ENCODE data around the gene GJC1. TPM values are rescaled to one million over a fixed set of nuclear protein-coding genes. Genes with fewer than 3 reads are reported as not detected.
A peak's percentile ranks its signal among the peaks of the same experiment; 100 is the strongest.
"Not testable (repeated sequence)": the region's sequence is repeated elsewhere in the genome, so short reads cannot be mapped to it uniquely, and the experiment has no call there.

Gene GJC1
- total RNA-seq, 1 donor from 2014 or later, result 19.9 TPM

- no peak for DNase-seq
Measured at GRCh38 chr17:44844390-44844830, 14.3 kb upstream of the GJC1 start.

DNA sequence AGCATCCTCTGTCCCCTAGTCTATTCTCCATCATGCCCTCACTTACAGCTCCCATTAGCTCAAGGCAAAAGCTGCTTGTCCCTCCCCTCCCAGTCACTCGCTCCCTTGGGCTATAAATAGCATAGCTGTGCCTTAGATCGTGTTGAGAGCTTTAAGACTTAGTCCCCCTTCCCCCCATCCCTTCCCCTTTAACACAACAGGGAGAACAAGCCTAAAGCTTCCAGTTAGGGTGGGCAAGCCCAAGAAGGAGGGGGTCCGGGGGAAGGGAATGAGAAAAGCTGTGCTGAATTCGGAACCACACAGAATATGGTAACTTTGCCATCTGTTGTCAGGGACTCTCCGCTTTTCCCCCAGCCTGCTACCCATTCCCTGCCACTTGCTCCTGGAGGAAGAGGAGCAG lies 12.7 kb upstream of the GJC1 start:
- no peak for DNase-seq

- no peak for DNase-seq
Measured at GRCh38 chr17:44840936-44841335, 10.8 kb upstream of the GJC1 start.

- no peak for DNase-seq
Measured at GRCh38 chr17:44840274-44840673, 10.2 kb upstream of the GJC1 start.

- DNase-seq, result no peak
Measured at GRCh38 chr17:44837196-44837595, 7.1 kb upstream of the GJC1 start.

DNA sequence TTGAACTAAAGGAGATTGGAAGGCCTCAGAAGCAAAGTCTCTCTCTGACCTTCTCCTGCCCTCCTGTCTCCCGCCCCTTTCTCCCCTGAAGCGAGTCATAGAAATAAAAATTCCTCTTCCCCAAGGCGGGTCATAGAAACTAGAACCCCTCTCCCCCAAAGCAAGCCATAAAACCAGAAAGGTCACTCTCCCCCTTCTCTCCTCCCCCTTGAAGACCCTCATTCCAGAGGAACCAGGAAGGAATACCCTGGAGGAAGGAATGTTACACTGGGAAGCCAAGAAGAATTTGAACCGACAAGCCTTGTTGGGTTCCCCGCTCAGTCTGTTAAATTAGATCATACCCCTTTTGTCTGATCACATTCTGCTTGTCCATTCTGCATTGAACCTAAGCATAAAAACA lies 2.7 kb upstream of the GJC1 start:
- DNase-seq, result no peak

DNA sequence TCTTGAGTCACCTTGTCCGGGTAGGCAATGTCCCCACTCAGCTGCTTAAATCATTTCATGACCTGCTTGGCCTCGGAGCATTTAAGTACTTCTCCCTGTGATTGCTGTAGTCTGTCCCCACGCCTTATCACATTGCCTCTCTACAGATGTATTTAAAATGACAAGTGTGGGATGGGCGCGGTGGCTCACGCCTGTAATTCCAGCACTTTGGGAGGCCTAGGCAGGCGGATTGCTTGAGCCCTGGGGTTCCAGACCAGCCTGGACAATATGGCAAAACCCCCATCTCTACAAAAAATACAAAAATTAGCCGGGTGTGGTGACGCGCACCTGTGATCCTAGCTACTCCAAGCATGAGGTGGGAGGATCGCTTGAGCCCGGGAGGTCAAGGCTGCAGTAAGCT lies 1.3 kb upstream of the GJC1 start:
- no peak for DNase-seq

GRCh38 chr17:44830359-44831288 lies 537 bp upstream of the GJC1 start:
- no peak for DNase-seq

GRCh38 chr17:44828919-44829522 lies 1.1 kb downstream of the GJC1 start:
- no peak for DNase-seq

DNA sequence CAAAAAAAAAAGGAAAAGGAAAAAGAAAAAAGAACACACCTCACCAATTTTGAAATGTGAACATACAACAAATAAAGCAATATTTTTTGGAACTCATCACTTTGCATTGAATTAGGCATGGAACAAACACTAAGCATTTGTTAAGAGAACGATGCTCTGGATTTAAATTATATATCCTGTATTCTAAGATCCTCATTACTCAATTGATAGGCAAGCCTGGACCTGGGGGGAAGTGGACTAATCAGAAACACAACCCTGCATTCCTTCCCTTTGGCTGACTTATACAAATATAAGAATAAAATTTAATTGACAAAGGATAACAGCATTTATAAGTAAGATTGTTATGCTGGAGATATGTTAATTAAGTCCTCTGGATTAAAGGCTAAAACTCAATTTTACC lies 2.2 kb downstream of the GJC1 start:
- no peak for DNase-seq

GRCh38 chr17:44826123-44826790 lies 3.8 kb downstream of the GJC1 start:
- DNase-seq, result no peak

GRCh38 chr17:44825236-44825635 lies 4.9 kb downstream of the GJC1 start:
- DNase-seq, result not testable (repeated sequence)

DNA sequence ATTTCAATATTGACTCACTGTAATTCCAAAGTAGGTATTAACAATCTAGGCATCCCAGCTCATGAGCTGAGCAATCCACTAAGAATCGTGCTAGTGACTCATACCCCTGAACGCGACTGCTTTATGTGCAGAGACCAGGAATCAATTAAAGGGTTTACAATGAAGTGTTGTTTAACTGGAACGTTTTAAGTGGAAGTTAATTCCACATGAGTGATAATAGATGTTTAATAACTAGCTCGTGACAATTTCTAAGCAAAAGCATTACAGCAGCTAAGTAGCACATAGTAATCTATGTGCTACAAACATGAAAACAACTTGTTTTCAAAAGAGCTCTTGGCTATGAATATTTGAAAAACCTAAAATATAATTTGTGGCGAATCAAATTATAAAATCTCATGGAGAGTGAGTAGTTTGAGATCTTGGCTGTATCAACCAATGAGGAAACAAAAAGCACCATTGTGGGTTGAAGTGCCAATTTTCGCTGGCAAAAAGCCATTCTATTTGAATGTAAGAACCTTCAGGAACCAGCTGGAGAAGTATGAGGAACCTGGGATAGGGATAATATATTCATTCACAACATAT lies 9.4 kb downstream of the GJC1 start:
- peak; percentile 43 for DNase-seq

GRCh38 chr17:44818508-44818907 lies 11.6 kb downstream of the GJC1 start:
- not testable (repeated sequence) for DNase-seq

- no peak for DNase-seq
Measured at GRCh38 chr17:44812263-44812662, 17.8 kb downstream of the GJC1 start.

DNA sequence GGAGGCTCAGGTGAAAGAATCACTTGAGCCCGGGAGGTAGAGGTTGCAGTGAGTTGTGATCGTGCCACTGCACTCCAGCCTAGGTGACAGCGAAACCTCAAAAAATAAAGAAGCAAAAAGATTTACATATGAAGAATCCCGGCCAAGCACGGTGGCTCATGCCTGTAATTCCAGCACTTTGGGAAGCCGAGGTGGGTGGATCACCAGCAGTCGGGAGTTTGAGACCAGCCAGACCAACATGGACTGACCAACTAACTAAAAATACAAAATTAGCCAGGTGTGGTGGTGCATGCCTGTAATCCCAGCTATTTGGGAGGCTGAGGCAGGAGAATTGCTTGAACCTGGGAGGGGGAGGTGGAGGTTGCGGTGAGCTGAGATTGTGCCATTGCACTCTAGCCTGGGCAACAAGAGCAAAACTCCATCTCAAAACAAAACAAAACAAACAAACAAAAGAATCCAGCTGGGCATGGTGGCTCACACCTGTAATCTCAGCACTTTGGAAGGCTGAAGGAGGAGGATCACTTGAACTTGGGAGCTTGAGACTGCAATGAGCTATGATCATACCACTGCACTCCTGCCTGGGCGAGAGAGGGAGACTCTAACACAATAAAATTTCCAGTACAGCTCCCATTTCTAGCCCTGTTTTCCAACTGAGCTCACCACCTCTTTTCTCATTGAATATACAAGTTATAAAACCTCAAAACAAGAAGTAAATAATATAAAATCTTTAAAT lies 21.3 kb downstream of the GJC1 start:
- not testable (repeated sequence) for DNase-seq

- DNase-seq, result no peak
Measured at GRCh38 chr17:44808156-44808555, 21.9 kb downstream of the GJC1 start.

DNA sequence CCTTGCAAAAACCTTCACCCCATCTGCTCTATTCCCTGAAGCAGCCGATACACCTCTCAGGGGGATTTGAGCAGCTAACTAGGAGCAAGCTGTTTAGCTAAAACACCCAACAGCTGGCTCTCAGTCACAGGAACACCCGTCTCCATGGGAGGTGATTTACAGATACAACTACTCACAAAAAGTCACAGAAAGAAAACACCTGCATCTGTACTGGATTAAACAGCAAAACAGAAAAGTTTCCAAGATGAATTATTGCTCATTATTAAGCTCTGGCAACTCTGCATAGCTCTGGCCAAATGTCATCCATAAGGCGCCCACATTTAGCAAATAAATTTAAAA lies 22.3 kb downstream of the GJC1 start:
- DNase-seq, result peak; percentile 75

DNA sequence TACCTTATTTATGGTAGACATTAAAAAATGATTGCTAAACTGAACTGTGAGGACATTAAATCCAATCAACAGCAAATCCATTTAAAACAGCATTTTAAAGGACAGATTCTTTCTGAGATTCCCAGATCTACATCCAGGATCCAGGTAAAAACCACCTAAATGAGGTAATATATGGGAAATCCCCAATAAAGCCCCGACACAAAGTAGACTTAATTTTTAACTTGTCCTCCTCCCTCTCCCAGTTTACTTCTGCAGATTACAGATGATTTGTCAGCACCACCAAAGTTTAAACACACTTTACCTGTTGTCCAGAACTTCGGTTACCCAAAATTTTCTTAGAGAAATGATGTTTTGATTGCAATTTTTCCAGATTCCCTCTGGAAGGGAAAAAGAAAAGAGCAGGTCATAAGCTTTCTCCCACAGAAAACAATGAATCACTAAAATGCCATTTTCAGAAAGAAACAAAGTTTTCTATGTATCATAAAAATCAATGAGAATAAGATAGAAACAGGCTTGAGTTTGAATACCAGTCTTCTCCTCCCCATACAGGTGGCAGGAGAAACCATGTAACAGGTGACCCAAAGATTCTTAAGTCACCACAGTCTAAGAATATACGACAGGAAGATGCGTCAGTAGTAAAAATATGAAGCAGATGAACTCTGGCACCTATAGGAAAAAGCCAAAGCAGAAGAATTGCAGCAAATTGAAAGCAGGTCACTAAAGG lies 22.8 kb downstream of the GJC1 start:
- no peak for DNase-seq

GRCh38 chr17:44804302-44805089 lies 25.6 kb downstream of the GJC1 start:
- DNase-seq, result peak; percentile 43

DNA sequence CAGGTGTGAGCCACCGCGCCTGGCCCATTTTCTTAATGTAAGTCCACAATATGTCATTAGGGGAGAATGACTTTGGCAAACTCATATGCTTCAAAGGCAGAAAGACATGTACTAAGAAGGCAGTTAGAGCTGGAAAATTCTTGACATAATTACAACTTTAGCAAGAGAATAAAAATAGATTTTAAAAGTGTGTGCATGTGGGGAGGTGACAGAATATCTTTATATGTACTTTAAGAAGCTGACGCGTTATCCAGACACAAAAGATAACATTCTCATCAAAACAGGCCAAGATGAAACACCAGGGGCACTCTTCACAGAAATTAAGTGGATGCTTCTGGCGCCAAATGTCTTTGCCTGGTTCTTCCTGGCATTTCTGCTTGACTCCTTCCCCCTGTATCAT lies 28.2 kb downstream of the GJC1 start:
- no peak for DNase-seq

All from skin of body (tissue), 2 donors.